ENCODE measurements around the gene RASSF5.

RASSF5 gene

GRCh38 chr1:206507284-206508129 is at the start of gene RASSF5:
Gene RASSF5 (plus strand): TSS chr1:206507531. CDS start chr1:206507603, 72 bp downstream.
- DNase-seq (ENCODE audit: low read depth) = peak; percentile 78

GRCh38 chr1:206459703-206460102 is 47.6 kb upstream of the RASSF5 start:
- no peak for DNase-seq (ENCODE audit: low read depth)

- DNase-seq (ENCODE audit: low read depth) = no peak
Observed at GRCh38 chr1:206460836-206461426, 46.4 kb upstream of the RASSF5 start.

DNA sequence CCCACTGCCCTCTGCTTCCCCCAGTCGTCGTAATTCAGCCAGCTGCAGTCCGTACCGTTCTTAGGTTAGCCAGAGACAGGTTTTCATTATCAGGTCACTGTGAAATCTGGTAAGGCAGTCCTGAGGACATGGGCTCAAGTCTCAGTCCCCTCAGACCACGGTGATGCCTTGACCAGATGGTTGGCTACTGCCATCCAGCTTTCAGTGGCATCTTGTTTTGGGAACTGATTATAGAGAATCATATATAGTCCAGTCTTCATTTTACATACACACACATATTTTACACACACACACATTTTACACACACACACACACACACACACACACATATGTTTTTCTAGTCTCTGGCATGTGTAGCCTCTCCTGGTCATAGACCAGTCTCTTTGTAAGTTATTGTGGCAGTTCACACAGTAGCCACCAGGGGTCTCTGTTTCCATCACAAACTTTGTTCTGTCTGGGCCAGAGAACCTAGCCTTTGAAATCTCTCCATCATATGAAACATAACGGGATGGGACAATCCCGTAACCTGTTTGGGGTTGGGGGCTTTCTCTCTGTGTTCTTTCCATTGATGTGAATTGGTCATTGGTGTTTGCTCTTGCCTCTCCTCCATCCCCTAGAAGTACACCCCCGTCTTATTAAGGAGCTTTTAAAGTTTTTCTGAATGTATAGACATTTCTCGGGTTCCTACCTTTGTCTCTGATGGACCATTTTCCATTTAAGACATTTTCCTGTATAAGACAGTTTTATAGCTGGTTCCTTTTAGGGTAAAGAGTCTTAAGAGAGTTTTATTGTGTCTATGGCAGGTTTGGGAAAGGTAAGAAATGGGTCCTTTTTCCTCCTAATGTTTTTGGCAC is 45.5 kb upstream of the RASSF5 start:
- peak; percentile 66 for DNase-seq (ENCODE audit: low read depth)

- DNase-seq (ENCODE audit: low read depth) = no peak
Observed at GRCh38 chr1:206463137-206463536, 44.2 kb upstream of the RASSF5 start.

DNA sequence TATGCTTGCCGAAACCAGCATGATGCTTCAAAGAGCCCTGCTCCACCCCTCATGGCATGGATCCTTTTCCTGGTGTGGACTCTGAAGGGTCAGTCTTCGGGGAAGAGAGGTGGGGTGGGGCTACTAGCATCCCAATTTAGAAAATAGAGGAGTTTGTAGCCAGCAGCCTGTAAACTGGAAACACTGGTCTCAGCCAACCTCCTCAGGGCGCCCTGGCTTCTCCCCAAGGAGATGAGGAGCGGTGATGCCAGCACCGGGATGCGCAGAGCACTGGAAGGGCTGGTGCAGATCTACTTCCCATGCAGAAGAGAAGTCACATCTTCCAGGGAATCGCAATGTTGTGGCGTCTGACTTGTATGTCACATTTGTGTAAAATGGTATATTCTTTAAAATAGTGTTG is 43.4 kb upstream of the RASSF5 start:
- no peak for DNase-seq (ENCODE audit: low read depth)

DNA sequence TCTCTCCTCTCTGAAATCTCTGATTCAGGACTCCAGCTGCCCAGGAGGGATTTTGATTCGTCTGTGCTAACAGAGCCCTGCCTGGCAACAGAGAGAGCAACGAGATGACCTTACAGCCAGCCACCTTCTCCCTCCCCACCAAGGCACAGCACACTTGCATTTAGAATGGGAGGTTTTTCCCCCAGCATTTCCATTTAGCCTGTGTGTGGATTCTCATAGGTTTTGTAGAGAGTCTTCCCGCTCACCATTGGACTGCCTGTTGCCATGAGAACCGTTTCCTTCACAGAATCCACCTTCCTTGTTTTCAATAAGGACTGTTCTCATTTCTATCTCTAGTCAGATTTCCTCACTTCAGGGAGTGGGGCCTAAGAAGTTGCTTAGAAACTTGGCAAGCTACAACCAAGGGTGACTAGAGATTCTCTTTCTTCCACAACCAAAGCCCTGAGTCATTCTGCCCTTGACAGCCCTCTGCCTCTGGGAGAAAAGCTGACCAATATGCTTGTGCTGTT is 42.8 kb upstream of the RASSF5 start:
- DNase-seq (ENCODE audit: low read depth) = no peak

GRCh38 chr1:206465951-206466350 is 41.4 kb upstream of the RASSF5 start:
- DNase-seq (ENCODE audit: low read depth) = no peak

DNA sequence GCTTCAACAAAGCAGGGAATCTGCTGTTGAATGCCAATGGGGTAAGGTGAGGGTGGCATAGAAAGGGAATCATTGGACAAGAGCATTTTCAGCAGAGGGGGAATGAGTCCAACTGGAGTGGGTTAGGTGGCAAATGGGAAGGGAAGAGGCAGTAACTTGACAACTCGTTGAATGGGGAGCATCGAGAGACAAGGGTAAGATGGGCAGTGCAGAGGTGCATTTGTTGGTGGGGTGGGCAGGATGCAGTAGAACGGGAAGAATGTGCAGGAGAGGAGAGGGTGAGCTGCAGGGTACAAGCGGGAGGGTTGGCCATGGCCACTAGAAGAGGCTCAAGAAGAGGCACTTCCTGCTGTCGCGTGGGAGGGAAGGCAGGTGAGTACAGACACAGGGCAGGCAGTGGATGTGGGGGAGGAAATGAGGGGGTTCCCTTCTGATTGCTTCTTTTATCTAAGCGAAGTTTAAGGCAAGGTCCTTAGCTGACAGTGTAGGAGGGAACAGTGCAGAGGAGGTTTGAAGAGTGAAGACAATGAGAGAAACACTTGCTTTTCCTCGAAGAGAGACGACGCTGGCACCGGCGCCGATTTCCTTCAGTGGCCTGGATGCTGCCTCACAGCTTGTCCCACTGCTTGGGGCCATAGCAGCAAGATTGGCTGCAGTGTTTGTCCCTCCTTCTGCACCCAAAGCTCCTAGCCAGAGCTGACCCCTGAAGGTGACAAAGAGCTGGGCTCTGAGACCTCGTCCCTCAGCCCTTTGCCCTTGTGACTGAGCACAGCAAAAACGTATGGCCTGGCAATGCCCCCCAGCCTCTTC is 40.3 kb upstream of the RASSF5 start:
- no peak for DNase-seq (ENCODE audit: low read depth)

GRCh38 chr1:206467915-206468314 is 39.4 kb upstream of the RASSF5 start:
- DNase-seq (ENCODE audit: low read depth) = no peak

DNA sequence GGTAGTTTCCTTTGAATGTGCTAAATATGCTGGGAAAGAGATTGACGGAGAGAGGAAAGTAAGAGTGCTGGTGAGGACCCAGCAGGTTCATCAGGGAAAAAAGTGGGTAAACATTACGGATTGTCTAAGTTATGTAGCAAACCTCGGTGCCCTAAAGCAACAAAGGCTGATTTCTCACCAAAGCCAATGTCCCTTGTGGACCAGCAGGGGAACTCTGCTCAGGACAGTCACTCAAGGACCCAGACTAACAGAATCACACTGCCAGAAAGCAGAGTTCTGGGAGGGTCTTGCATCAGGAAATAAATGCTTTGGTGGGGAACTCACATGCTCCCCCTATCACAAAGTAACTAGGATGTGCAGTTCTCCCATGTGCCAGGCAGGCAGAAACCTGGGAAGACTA is 38.8 kb upstream of the RASSF5 start:
- DNase-seq (ENCODE audit: low read depth) = no peak

DNA sequence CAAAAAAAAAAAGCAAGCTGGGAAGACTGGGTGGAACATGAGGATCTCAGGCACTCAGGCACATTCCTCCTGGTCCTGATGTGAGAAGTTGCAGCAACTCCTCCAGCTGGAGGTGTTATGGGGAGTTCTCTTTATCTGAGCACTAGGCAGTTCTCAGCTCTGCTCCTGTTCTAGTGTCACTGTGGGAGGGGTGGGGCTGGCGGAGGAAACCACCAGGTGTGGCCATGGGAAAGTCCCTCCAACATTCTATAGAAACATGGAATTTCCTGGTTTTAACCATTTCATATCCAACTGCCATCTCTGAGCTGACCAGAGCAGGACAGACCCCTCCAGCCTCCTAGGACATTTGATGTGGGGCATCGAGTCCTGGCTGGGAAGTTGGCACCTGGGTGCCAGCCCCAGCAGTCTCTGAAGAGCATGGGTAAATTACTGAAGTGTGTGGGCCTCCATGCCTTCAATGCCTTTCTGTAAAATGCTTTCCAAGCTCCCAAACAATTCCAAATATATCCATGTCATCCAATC is 37.9 kb upstream of the RASSF5 start:
- DNase-seq (ENCODE audit: low read depth) = peak; percentile 30

DNA sequence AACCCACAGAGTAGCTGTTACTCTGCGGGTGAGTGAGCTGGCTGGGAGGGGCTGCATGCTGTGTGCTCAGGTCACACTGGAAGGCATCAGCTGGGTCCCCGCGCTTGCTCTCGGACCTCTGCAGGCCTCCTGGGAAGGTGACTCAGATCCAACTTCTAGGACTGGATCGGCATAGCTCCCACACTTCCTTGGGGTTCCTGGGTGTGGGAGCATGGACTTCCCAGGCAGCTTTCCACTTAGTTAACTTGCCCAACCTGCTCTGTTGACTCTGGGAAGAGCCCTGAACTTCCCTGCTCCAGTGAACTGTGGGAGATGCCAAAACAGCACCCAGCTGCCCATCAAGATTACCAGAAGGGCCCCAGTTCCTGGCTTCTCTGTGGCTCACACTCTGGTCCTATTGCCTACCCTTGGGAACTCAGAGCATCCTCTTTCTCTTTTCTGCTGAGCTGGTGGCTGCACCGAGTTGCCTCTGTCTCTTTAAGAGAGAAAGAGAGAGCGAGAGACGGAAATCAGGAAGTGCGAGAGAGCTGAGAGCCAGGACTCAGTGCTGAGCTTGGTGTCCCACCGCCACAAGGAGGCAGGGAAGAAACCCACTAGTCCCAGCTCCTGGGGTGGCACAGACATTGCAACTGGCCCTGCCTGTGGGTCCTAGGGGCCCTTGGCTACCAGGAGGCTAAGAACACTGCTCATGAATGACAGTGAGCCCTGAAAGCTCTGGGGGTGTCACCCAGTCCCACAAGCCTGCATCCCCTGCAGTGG is 37.2 kb upstream of the RASSF5 start, which contains the start of gene IKBKE:
IKBKE (plus strand) TSS at position 544 of the 759 bp plus-strand sequence. CDS start 2,752 bp downstream, outside the sequence.
- peak; percentile 39 for DNase-seq (ENCODE audit: low read depth)

GRCh38 chr1:206470692-206471414 is 36.5 kb upstream of the RASSF5 start:
- DNase-seq (ENCODE audit: low read depth) = peak; percentile 26

GRCh38 chr1:206471415-206471801 is 35.9 kb upstream of the RASSF5 start:
- DNase-seq (ENCODE audit: low read depth) = no peak

GRCh38 chr1:206472024-206472423 is 35.3 kb upstream of the RASSF5 start:
- no peak for DNase-seq (ENCODE audit: low read depth)

DNA sequence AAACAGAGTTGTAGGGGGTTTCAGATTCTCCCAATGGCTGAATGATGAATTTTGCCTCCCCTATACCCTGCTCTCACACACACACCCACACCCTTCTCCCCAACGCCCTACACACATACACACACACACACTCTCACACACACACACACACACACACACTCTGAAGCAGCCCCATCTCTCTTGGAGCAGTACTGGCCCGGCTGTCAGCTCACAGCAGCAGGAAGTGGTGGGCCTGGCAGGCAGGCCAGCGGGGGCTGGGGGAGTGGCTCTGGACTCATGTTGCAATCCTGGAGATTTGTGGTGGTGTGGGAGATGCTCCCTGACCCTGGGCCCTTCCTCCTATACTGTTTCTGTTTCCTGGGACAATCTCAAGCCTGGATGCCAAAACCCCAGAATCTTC is 34.9 kb upstream of the RASSF5 start:
- DNase-seq (ENCODE audit: low read depth) = no peak

DNA sequence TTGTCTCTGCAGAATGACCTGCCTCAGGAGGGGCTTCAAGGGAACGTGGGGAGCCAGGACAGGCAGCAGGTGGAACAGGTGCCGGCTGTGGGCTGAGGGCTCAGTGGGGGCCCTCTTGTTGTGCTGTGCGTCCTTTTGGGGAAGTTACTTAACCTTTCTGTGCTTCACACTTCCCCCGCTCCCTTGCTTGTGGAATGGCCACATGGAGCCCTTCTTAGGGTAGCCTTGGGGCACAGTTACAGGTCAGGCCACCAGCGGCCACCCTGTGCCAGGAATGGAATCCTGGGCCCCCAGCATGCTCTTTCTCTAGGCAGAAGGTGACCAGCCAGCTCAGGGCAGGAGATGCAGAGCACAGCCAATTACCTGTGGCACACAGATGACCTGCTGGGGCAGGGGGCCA is 34.4 kb upstream of the RASSF5 start:
- no peak for DNase-seq (ENCODE audit: low read depth)

DNA sequence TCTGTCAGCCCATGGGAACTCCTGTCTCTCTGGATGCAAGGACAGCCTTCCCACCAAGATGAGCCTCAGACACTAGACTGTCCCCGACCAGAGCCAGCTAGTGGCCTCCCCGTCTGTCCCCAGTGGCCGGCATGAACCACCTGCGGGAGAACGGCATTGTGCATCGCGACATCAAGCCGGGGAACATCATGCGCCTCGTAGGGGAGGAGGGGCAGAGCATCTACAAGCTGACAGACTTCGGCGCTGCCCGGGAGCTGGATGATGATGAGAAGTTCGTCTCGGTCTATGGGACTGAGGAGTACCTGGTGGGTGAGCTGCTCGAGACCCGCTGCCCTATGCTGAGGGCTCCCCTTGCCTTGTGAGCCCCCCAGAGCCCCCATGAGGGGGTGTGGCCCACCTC is 31.3 kb upstream of the RASSF5 start:
- no peak for DNase-seq (ENCODE audit: low read depth)

DNA sequence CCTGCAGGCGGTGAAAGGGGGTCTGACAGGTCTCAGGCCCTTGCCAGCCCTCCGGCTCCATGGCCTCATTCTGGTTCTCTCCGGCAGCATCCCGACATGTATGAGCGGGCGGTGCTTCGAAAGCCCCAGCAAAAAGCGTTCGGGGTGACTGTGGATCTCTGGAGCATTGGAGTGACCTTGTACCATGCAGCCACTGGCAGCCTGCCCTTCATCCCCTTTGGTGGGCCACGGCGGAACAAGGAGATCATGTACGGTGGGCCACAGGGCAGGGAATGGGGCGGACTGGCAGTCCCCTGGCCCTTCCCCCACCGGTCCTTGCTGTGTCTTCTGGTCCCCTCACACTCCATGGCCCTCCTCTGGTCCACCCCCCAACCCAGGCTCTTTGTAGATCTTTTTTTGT is 30.7 kb upstream of the RASSF5 start:
- DNase-seq (ENCODE audit: low read depth) = no peak
